NCI-H345 treated with DMSO at 0.1 percent for 48 hours (cell line): ENCODE data around the gene ABCG5.

Source experiments
- DNase-seq: peaks from one replicate; lab custom pipeline; 2025; ENCODE audit not compliant: unreplicated experiment; lab: John Stamatoyannopoulos, UW

Gene ABCG5

DNA sequence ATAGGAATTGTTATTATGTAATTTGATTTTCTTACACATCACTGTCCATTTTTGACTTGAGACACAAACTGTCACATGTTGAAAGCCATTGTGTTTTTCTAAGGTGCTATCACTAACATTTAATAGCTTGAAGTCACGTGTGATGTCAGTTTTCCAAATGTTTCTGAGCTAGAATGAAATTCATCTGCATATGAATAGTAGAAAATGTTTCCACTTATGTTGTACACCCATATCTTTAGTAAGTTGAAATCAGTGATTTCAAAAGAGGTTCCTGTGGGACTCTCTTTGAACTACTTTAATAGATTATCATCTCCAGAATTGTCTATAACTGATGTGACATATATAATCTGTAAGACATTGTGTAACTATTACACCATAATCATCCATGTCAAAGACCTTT, 27.8 kb downstream of the ABCG5 start:
- no peak for DNase-seq

DNA sequence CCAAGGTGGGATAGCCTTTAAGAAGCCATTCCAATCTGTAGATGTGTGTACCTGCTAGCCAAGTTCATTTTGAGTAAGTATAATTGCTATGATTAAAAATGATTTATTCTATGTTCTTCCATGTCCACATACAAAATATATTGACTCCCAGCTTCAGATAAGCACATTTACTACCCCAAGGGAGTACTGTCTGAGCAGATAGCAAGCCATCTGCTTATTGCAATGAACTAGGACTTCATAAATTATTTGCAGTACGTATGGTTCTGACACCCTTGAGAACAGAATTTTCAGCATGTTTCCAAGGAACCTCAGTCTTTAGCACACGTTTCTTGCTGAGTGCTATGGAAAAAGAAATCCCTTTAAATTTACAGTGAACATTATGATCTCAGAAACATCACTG, 28.2 kb downstream of the ABCG5 start:
- DNase-seq: no peak

DNA sequence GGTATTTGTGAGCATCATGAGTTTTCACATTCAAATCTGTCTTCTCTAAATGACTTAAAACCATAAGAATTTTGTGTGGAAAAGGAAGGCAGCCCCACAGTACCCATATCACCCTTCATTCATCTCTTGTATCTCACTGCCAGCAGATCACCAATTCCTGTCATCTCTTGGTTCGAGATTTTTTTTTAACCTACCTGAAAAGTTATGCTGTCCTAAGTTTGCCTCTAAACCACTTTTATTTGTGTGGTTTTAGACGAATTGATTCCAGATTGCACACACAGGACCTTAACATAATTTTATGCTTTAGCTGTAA, 32.0 kb downstream of the ABCG5 start:
- DNase-seq: no peak

DNA sequence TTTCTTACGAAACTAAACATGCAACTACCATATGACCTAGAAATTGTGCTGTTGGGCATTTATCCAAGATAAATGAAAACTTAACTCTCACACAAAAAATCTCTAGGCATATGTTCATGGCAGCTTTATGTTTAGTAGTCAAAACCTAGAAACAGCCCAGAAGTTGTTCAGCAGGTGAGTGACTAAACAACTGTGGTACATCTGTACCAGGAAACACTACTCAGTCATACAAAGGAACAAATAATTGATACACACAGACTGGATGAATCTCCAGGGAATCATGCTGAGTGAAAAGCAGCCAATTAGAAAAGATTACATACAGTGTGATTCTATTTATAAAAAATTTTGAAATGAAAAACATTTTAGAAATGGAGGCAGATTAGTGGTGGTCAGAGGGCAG, 35.5 kb downstream of the ABCG5 start:
- no peak for DNase-seq

DNA sequence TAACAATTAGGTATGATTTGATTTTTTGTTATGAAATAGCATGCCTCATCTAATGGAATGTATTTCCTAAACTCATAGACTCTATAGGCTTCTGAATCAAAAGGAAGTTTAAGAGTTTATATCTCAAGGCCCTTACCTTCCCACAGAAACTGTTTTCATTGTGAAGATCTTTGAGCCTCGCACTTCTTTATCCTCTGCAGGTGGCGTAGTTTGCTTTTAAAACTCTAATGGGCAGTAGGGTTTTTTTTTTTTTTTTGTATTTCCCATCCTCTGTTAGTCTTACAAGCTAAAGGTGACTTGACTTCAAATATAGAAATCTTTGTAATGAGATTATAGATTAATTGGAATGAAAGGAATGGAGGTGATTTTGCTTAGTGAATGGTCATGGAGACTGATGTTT, 36.5 kb downstream of the ABCG5 start:
- DNase-seq: no peak

DNA sequence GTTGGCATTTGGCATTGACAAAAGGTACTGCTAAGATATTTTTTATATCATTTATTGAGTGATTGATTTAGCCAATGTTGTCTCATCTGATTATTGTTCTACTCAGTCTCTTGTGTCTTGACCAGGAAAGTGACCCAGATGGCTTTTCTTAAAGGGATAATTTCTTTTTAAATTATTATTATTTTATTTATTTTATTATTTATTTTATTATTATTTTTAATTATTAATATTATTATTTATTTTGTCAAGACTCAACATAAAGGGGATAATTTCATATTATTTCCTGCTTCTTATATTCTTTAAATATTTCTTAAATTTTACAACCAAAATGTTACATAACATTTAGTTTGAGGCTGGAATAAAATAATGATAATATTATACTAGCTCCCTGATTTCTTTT, 37.7 kb downstream of the ABCG5 start:
- no peak for DNase-seq

DNA sequence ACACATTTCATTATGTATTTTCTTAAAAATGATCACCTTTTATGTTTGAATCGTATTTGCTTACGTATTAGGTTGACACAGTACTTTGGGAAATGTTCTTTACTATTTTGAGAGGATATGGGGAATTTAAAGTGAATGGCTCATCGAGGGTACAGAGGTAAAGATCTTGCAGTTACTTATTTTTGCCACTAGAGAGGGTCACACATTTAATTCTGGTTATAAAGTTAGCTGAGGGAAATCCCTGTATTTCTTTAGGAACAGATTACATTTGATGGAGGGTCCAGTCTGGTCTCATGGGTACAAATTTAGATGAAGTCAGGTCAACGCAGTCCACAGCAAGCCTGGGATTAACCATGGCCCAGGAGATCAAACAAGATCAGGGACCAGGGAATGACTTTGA, 40.3 kb downstream of the ABCG5 start:
- no peak for DNase-seq

DNA sequence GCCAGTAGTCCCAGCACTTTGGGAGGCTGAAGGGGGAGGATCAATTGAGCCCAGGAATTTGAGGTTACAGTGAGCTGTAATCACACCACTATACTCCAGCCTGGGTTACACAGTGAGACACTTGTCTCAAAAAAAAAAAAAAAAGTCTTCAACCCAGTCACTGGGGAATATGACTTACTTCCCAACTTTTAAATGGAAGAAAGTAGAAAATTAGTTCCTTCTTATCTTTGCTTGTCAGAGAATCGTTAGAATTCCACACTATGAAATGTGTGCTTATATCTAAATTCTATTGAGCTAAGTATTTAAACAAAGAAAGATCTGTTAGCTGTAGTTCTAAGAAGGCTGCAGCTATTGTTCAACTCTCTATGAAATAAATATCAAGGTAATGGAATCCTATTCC, 42.4 kb downstream of the ABCG5 start:
- no peak for DNase-seq

DNA sequence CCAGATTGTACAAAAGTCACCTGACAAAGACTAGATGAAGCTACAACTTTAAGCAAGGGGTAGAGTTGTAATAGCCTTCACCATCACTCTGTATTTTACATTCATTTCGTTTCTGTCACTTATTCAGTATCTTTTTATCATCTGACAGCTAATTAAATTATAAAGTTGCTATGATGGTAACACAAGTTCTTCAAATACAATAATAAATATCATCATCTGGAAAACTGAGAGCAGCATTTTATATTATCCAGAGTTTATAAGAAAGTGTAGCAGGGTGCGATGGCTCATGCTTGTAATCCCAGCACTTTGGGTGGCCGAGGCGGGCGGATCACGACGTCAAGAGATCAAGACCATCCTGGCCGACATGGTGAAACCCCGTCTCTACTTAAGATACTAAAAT, 43.7 kb downstream of the ABCG5 start:
- DNase-seq: no peak

DNA sequence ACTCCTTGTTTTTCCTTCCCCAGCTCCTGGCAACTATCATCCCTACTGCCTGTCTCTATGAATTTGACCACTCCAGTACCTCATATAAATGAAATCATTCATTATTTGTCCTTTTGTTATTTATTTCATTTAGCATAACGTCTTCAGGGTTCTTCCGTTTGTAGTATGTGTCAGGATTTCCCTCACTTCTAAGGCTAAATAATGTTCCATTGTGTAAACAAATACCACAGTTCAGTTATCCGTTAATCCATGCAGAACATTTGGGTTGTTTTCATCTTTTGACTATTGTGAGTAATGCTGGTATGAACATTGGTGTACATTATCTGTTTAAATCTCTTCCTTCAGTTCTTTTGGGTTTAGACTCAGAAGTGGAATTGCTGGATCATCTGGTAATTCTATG, 46.0 kb downstream of the ABCG5 start:
- no peak for DNase-seq

DNA sequence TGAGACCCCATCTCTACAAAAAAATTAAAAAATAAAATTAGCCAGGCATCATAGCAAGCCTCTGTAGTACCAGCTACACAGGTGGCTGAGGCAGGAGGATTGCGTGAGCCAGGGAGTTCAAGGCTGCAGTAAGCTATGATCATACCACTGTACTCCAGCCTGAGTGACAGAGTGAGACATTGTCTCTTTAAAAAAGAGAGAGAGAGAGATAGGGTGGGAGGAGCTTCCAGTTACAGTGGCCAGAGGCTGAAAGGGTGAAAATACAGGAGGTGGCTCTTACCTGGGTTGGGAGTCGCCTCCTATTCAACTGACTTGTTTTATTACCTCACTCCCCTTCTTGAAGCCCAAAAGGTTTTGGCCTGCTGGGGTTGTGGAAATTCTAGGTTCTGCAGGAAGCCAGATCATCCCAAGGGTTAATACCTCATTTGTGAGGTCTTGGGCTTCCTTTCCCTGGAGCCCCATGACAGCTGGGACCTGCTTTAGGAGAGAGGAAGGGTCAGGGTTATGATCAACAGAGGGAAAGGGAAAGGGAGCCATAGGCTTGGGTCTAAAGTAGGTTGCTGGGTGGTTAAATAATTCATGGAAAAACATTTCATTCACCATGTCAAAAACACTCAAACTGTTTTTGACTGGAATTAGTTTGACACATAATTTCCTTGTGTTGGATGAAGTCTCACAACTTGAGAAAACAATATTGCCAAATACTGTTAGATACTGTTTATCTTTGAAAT, 47.4 kb downstream of the ABCG5 start:
- no peak for DNase-seq

DNA sequence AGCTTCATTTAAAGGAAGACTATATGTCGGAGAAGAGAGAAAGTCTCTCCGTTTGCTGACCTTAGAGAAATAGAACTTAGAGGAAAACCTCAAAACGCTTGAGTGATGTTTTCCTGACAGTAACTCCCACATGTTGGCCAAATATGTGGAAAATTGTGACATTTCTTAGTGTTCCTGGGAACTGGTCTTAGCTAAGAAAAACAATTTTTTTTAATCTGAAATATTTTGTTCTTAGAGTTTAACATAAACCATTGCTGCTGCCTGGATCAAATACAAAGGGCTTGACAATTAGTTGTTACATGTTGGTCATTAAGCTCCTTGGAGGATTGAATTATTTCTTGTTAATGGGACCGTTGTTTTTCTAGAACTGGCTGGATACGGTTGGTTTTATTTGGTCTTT, 48.5 kb downstream of the ABCG5 start:
- DNase-seq: no peak

DNA sequence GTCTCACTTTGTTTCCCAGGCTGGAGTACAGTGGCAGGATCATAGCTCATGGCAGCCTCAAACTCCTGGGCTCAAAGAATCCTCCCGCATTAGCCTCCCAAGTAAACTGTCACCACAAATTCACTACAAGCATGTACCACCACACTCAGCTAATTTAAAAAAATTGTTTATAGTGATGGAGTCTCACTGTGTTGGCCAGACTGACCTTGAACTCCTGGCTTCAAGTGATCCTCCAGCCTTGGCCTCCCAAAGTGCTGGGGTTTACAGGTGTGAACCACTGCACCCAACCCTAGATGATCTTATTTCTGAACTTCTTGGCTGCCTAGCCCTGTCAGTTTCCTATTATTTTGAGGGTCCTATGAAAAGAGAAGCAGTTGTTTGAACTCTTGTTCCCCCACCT, 50.0 kb downstream of the ABCG5 start:
- DNase-seq: no peak

DNA sequence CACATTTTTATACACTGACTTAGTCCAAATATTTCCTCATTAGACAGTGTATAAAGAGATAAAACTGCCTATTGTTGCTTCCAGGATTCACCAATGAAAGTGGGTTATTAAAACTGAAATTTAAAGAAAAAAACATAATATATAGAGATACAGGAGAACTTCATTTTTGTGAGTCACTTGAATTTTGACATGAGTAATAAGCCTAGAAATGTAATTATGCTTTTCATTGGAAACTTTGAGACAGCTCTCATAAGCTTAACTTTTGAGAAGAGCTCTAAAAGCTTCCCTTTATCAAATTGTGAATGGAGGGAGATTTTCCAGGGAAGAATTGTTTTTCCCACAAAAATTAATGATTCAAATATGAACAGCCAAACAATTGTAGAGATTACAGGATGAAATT, 50.7 kb downstream of the ABCG5 start:
- DNase-seq: no peak

DNA sequence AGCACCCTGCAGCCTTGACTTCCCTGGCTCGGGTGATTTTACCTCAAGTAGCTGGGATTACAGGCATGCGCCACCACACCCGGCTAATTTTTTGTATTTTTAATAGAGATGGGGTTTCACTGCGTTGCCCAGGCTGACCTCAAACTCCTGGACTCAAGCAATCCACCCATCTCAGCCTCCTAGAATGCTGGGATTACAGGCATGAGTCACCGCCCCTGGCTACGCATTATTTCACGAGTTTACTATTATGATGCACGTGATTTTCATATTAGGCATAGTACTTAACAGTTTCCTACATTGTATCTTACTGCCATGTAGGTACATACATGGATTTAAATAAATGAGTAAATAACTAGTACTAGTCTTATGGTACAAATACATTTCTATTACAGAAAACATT, 60.4 kb downstream of the ABCG5 start:
- no peak for DNase-seq

DNA sequence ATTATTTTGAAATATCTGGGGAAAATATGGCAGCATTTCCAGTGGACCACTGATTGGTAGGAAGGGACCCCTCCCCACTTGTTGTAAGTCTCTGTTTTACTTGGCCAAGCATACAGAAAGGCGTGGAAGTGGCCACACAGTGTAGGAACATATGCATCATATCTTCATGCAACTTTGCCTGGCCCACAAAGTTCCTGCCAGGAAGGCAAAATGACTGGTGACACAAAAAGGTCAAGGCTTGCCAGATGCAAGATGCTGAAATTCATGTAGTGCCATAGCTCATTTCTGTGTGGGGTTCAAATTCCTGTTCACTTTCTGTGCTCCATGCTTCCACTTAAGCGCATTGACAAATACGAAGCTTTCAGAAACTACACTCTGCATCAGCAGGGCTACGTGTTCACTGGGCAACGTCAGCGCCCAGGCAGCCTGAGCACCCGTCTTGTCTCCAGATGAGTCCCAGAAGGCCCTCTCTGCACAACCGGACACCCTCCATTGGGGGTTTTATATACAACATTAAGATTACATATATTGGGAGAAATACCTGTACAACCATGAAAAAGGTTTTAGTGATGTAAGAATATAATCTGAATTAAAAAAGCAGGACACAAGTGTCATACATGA, 61.2 kb downstream of the ABCG5 start:
- DNase-seq: no peak

DNA sequence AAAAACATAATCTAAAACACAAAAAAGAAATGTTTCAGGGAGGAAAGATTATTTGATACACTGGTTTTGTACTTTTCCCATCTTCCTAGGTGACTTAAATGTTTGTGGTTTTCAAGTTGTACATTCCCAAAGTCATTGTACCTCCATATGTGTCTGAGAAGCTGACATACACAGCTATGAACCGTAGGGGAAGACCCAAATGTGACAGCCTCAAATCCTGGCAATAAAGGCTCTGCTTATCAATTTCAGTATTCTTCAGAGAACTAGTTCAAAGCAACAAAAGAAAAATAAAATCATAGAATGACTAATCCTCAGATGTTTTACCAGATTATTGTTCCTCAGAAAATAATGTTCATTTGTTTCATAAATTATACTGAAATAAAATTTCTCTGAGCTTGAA, 62.3 kb downstream of the ABCG5 start:
- DNase-seq: no peak

DNA sequence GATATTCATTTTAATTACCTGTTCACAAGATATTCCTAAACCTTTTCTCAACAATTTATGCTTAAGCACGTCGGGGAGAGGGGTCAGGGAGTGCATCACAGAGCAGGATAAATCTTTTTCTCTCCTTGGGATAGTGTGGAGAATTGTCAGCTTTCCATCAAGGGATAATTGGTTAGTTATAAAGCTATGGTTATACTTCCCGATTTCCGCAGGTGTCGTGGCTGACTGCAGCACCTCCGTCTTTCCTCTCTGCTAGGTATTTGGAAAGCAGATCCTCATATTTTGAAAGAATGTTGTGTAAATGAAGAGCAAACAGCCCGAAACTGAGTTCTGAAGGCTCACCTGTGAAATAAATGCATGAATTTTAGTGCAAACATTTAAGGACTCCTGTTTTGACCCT, 64.0 kb downstream of the ABCG5 start:
- peak; percentile 14 for DNase-seq

DNA sequence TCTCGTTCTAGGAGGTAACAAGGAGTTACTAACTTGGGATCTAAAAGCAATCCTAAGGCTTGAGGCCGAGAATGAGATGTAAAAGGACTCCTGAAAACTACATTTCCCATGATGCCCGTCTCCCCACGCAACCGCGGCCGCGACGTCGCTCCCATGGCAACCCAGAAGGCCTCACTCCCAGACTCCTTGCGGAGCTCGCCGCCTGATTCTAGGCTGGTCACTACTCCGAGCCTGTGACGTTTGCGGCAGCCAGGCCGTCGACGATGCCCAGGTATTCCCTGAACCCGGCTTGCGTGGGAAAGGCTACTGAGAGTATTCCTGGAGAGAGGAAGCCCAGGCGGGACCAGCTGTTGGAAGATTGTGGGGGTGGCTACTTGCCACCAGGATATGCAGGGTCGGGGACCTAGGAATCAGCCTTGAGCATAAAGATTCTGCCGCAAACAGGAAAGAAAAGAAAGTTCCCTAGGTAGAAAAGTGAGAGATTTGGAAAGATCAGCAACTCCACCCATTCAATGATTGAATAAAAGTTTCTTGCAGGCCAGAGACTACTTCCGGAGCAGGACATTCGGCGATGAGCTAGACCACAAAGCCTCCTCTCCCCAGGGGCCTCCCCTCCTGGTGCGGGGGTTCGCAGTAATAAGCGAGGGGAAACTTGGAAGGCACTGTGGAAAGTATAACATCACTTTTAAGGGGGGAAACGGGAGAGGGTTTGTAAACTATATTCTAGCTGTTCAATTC, 64.6 kb downstream of the ABCG5 start, which contains the start of gene DYNC2LI1:
Gene DYNC2LI1, plus strand, starts transcription at position 164 of the 738 bp plus-strand sequence. Its CDS starts 100 bp downstream, at position 264.
- peak; percentile 79 for DNase-seq

DNA sequence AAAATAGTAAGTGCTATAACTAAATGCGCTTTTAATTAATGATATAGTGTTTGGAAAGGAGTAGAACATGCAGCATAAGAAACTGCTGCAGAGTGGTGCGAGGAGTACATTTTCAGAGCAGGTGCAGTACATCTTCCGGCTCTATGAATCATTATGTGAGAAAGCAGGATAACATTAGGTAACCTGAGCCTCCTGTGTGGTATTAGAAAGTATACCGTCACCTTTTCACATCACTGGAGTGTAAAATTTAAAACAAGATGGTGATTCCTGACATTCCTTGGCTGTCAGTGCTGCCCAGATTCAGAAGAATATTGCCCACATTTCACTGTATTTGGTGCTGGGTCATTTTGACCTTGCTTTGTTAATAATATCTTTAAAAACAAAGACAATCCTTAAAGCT, 72.6 kb downstream of the ABCG5 start:
- no peak for DNase-seq

DNA sequence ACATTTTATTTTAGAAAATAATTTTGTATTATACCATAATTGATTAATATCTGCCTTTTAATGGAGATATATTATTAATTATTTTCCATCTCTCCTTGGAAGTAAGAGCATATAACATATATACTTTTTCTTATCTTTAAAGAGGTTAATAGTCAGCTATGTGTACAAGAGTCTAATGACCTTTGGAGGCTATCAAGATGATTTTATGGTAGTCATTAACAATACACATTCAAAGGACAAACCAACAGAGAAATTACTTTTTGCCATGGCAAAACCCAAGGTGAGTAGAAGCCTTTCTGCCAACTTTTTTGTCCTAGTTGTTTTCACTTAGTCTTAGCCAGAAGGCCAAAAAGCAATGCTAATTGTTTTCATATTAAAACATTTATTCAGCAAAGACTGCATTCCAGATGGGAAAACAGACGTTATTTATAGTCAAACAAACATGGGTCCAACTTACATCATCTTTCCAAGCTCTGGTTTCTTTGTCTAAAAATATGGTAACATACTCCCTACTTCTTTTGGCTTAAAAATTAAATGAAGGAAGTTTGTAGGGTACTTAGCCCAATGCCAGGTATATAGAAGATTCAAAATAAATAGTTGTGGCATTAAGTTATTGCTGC, 74.4 kb downstream of the ABCG5 start:
- DNase-seq: no peak

DNA sequence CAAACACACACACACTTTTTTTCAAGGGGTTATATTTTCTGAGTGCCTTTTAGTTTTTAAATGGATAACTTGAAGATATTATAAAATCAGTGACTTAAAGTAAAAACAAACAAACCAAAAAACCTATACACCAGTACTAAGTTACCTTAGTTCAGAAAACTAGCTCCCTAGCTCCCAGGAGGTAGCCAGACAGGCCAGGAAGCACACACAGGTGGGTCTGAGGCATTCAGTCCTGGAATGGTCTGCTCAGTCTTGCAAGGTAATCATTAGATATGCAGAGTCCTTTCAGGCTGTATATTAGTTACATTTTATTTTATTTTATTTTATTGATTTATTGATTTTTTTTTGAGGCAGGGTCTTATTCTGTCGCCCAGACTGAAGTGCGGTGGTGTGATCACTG, 75.5 kb downstream of the ABCG5 start:
- no peak for DNase-seq
